GM12875 (cell line): ENCODE results near the gene ADAMTS4.

Experiments used
- H3K4me3 ChIP-seq: one replicate; pipeline ENCODE4 v1.5.1; 2011; ENCODE audit warnings: low read depth, low read length, control low read depth
- TF ChIP-seq, protein P1 (sequence below): IDR thresholded peaks from 2 replicates; pipeline ENCODE4 v1.5.1; 2011; ENCODE audit warnings: low read depth, mild to moderate bottlenecking, control low read depth, inconsistent platforms, low read length, moderate library complexity, borderline replicate concordance; ENCODE audit not compliant: insufficient read depth

ADAMTS4 gene

DNA sequence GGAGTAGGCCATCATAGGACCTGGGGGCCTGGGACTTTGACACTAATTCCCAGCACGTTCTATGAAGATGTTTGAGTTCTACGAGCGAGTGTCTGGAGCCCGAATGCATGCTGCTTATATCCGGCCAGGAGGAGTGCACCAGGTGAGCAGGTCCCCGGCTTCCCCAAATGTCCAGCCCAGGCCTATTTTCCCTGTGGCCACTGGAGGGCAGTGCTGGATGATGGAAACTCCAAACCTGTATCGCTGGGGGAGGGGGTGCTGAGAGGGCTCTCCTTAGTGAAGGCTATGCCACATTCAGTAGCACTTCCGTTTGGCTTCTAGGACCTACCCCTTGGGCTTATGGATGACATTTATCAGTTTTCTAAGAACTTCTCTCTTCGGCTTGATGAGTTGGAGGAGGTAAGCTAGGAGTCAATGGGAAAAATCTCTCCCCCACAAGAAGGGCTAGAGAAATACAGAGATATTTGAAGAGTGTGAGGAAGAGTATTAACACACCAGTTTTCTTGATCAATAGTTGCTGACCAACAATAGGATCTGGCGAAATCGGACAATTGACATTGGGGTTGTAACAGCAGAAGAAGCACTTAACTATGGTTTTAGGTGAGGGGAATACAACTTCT is 11.0 kb upstream of the ADAMTS4 start:
- no peak overlapping the region for H3K4me3 ChIP-seq
- TF ChIP-seq, protein P1, sequence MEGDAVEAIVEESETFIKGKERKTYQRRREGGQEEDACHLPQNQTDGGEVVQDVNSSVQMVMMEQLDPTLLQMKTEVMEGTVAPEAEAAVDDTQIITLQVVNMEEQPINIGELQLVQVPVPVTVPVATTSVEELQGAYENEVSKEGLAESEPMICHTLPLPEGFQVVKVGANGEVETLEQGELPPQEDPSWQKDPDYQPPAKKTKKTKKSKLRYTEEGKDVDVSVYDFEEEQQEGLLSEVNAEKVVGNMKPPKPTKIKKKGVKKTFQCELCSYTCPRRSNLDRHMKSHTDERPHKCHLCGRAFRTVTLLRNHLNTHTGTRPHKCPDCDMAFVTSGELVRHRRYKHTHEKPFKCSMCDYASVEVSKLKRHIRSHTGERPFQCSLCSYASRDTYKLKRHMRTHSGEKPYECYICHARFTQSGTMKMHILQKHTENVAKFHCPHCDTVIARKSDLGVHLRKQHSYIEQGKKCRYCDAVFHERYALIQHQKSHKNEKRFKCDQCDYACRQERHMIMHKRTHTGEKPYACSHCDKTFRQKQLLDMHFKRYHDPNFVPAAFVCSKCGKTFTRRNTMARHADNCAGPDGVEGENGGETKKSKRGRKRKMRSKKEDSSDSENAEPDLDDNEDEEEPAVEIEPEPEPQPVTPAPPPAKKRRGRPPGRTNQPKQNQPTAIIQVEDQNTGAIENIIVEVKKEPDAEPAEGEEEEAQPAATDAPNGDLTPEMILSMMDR, result peak; percentile 86

DNA sequence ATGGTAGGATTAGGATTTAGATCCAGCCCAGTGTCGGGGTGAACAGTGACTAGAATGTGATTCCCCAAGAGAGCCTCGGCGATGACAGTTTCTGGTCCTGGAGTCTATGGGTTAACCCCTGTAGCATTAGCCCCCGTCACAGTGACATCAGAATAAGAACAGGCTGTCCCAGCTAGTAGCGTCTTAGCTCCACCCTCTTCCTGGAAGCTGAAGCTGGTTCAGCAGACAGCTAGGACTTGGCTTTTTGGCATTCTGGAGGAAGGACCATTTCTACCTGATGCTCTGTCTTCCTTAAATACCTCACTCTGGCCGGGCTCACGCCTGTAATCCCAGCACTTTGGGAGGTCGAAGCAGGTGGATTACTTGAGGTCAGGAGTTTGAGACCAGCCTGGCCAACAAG is 8.3 kb upstream of the ADAMTS4 start:
- no peak overlapping the region for H3K4me3 ChIP-seq
- TF ChIP-seq, protein P1, result no peak

DNA sequence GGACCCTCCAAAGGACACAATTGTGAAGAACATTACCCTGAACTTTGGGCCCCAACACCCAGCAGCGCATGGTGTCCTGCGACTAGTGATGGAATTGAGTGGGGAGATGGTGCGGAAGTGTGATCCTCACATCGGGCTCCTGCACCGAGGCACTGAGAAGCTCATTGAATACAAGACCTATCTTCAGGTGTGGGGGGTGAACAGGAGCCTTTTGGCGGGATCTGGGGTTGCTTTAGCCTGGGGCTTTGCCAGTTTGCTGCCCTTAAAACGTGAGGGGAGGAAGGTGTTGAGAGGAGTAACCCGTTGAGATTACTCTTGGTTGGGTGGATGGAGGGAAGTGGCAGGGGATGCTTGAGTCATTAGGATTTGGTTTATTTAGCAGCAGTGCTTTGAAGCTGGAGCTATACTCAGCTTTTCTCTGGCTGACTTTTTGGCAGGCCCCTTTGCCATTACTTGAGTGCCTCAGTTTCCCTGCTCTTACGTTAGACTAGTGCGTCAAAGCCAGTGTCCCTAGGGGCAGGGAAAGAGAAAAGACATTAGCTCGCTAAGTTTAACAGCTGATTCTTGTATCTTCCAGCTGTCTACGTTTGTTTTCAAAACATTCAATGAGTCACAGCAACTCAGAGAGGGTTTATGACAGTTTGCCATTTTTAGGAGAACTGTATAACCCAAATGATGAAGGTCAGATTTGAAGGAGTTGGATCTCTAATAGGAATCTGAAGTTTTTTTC is 7.7 kb upstream of the ADAMTS4 start:
- H3K4me3 ChIP-seq, result no peak overlapping the region
- TF ChIP-seq, protein P1, result no peak

DNA sequence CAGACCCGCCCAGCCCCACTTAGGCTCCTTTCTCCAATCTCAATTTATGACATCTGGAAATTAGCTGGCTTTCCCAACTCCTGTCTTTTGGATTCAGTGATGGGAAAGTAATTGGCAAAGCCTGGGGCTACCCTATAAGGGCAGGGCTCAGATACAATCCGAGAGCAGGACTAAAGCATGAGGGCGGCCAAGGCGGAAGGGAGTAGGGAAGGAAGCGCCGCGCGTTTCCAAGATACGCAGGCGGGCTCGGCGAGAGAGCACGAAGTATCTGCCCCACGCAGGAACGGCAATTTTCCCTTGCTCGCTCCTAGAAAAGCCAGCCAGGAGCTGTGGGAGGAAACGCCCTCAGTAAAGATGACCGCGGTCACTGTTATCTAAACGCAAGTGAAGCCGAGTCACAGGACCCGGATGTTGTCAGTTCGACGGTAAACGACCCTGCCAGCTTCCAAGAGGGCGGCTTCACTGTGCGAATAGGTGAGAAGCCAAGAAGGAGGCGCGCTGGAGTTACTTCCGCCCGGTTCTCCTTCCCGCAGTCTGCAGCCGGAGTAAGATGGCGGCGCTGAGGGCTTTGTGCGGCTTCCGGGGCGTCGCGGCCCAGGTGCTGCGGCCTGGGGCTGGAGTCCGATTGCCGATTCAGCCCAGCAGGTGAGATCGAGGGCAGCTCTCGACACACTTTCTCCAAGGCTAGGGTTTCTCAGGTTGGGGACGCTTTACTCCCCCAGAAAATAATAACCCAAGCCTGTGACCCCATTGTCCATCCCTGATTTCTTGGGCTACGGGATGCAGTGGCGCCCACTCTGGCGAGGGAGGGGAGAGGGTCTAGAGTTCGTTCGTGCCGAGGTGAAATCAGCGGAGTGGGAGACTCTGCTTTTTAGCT is 3.2 kb upstream of the ADAMTS4 start, which contains the start of gene NDUFS2:
Gene NDUFS2, plus strand, starts transcription at position 532 of the 877 bp plus-strand sequence. Its CDS starts 19 bp downstream, at position 551.
- TF ChIP-seq, protein P1, result peak; percentile 33; the same call in 1 of the 2 replicates
- peak within 1 kb of the TSS; percentile 88 for H3K4me3 ChIP-seq

DNA sequence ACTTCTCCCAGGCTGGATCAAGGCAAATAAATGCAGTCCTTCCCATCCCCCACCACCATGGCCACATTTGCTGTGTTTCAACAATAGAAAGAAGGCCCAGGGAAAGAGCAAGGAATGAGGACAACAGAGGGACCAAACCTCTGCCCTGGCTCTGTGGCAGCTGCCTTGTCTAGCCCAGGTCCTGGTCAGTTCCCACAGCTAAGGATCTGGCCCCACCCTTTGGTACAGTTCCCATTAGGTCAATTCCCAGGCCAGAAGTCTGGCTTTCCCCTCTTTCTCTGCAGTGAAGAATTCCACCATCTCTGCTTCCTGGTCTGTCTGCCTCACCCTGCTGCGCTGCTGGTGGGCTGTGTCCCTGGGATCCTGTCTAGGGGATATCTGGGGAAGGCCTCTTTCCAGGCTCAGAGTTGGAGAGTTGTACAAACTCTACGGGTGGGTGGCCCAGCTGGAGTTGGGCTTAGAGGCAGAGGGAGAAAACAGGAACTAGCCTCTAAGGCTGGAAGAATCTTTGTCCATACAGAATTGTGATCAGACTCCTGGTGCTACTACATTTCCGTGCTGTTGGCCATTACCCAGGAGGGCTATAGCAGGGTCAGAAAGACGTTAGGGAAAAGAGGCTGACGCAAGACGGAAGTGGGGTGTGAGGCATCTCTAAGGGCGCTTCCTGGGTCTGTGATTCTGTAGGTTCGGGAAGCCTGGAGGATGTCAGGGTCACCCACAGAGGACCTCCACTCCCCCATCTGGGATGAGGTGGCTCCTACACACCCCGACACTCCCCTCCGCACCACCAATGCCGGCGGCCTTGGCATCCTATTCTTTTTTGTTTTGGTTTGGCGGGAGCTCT is 2.4 kb upstream of the ADAMTS4 start:
- H3K4me3 ChIP-seq, result peak overlapping the region; percentile 53
- TF ChIP-seq, protein P1, result no peak

DNA sequence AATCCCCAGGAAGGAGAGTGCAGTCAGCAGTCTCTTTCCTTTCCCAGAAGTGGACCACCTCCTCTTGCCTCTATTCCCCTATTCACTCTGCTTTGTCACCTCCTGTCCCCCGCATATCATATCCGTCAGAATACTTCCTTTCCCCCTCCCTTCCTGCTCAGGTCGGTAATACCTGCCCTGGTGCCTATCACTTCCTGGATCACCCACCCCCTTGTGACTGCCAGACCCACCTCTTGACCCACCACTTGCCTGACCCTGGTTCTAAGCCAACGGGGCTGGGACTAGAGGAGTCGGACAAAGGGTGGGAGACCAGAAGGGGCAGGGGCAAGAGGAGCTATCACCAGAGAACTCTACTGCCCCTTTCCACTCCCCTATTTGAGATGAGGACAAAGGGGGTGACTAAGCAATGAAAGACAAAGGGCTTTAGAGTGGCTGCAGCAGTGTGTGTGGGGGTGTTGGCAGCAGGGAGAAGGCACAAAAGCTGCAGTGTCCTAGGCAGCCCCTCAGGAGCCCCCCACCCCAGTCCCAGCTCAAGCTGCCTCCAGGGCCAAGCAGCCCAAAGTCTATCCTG is 1.7 kb upstream of the ADAMTS4 start:
- TF ChIP-seq, protein P1, result no peak
- H3K4me3 ChIP-seq, result no peak overlapping the region
